Measurements from ENCODE around the gene CLDN15. TPM values are rescaled to one million over a fixed set of nuclear protein-coding genes. Genes with fewer than 3 reads are reported as not detected.

The CLDN15 gene
- total RNA-seq, 5 donors from 2014 or later (not counting 1 experiment from before 2014, with no cell fraction given): 23.1 to 47.7 (median 44.8) TPM

DNA sequence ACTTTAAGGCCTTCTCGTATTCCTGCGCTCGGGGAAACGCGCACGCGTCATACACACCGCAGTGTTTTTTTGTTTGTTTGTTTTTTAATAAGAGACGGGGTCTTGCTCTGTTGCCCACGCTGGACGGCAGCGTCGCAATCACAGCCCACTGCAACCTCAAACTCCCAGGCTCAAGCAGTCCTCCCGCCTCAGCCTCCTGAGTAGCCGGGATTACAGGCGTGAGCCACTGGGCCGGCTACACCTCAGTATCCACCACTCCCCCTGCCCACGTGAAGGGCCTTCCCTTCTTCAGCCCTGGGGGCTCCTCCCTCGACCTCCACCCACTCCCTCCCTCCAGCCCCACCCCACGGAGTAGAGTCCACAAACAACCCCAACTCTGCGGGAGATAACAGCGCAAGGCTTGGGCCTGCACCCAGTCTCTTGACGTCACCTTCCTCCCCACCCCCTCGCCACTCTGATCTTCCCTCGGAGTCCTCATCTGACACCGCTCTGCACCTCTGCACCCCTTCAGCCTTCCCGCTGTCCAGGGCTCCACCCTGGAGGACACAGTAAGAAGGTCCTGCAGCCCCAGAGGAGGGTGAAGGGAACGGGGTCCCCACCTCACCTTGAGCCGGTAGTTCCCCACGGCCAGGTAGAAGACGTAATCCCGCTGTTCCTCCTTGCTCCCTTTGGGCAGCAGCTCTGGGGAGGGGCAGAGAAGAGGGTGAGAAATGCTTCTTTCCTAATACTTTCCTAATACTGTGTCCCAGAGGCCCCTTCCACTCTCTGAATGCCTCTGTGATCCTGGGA, 2.8 kb upstream of the CLDN15 start:
- POLR2A ChIA-PET: no interaction called here
- DNase-seq (no peak), ATAC-seq (replicated peaks in 1 of 4) (no peak)
- H3K27ac Mint-ChIP-seq: no peak overlapping the region
- 94% methylated on average over 15 of the region's 32 CpGs for WGBS (ENCODE audit: insufficient coverage)
- Histone ChIP-seq H3K4me3 (ENCODE audit: control insufficient read depth in 1 of 2, extremely low read depth in 1 of 2, low read length in 1 of 2) (no peak overlapping the region), H3K9me3 (no peaks in the 10 kb centered on the region), H3K36me3 (ENCODE audit: control insufficient read depth in 2 of 2, extremely low read depth in 1 of 2, insufficient read depth in 1 of 2, low read length in 1 of 2) (peaks cover 0 to 44% of the 10 kb centered on the region in 2 donors), H3K27ac (ENCODE audit: low read length) (no peak overlapping the region), H3K27me3 (replicated peaks in 1 of 2; ENCODE audit: control insufficient read depth in 2 of 2, extremely low read depth in 1 of 2, insufficient read depth in 2 of 2, low read length in 1 of 2) (no peaks in the 10 kb centered on the region), H3K4me1 (ENCODE audit: control insufficient read depth in 1 of 2, extremely low read depth in 1 of 2, insufficient read depth in 2 of 2, low read length in 2 of 2) (peaks cover 6 to 30% of the 10 kb centered on the region in 2 experiments)
- no peaks in the 10 kb centered on the region for H3K27me3 Mint-ChIP-seq
- H3K36me3 Mint-ChIP-seq: peaks cover 7% of the 10 kb centered on the region
- H3K9me3 Mint-ChIP-seq: no peaks in the 10 kb centered on the region
- CTCF ChIA-PET: no interaction called here
- no peak overlapping the region for H3K4me3 Mint-ChIP-seq
- peaks cover 20 to 25% (median 23%) of the 10 kb centered on the region in 3 donors for H3K4me1 Mint-ChIP-seq

GRCh38 chr7:101239951-101240220, 2.3 kb upstream of the CLDN15 start:
- no peak for ATAC-seq (replicated peaks in 1 of 4)
- Mint-ChIP-seq H3K27ac (no peak overlapping the region), H3K36me3 (peaks cover 7% of the 10 kb centered on the region), H3K9me3 (no peaks in the 10 kb centered on the region), H3K4me3 (no peak overlapping the region), H3K4me1 (peaks cover 15 to 20% (median 19%) of the 10 kb centered on the region in 3 donors), H3K27me3 (no peaks in the 10 kb centered on the region)
- no peak for DNase-seq
- no peak overlapping the region for H3K4me3 ChIP-seq (ENCODE audit: control insufficient read depth in 1 of 2, extremely low read depth in 1 of 2, low read length in 1 of 2)
- H3K36me3 ChIP-seq (ENCODE audit: control insufficient read depth in 2 of 2, extremely low read depth in 1 of 2, insufficient read depth in 1 of 2, low read length in 1 of 2): peaks cover 0 to 47% of the 10 kb centered on the region in 2 donors
- ChIA-PET POLR2A (no interaction called here), CTCF (no interaction called here)
- H3K27me3 ChIP-seq (replicated peaks in 1 of 2; ENCODE audit: control insufficient read depth in 2 of 2, extremely low read depth in 1 of 2, insufficient read depth in 2 of 2, low read length in 1 of 2): no peaks in the 10 kb centered on the region
- H3K4me1 ChIP-seq (ENCODE audit: control insufficient read depth in 1 of 2, extremely low read depth in 1 of 2, insufficient read depth in 2 of 2, low read length in 2 of 2): peaks cover 6 to 25% of the 10 kb centered on the region in 2 experiments
- WGBS (ENCODE audit: insufficient coverage): 96% methylated on average over 7 of the region's 9 CpGs
- no peak overlapping the region for H3K27ac ChIP-seq (ENCODE audit: low read length)
- no peaks in the 10 kb centered on the region for H3K9me3 ChIP-seq

DNA sequence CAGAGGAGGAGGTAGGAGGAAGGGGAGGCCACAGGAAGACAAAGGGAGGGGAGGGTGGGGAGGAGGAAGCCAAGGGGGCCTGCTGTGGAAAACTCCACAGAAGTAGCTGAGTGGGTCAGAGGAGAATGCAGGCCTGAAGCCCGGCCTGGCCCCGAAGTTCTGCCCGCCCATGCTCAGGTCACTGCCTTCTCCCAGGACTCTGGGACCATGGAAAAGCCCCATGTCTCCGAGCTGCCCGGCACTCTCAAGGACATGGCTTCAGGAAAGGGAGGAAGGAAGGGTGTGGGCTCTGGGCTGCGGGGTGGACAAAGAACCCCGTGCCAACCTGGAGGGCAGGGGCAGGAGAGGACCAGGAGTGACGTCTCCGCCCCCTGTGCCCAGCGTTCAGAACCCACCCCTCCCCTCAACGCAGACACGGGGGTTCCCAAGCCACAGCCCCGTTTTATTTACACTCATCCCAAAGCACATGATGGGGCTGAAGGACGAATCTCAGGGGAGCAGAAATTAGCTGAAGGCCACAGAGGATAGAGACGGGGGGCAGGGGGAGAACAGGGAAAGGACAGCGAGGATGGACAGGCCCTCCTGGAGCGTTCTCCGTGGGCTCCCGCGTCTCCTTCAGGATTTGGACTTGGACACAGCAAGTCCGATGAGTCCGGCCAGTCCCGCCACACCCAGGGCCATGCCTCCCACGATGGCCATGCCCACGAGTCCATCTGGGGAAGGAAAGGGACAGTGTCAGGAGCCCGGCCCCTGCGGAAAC, 1.8 kb upstream of the CLDN15 start:
- H3K27me3 Mint-ChIP-seq: no peaks in the 10 kb centered on the region
- no peak overlapping the region for H3K4me3 Mint-ChIP-seq
- CTCF ChIA-PET: interaction anchor here in 1 of 2 donors (0.6 kb wide), 1 partner anchor 19 kb away, joined by 3 read pairs; no protein-coding TSS in a partner anchor
- POLR2A ChIA-PET: interaction anchor here in 1 of 2 donors (0.5 kb wide), 1 partner anchor 144 kb away, joined by 8 read pairs; no protein-coding TSS in a partner anchor
- Histone ChIP-seq H3K4me3 (ENCODE audit: control insufficient read depth in 1 of 2, extremely low read depth in 1 of 2, low read length in 1 of 2) (no peak overlapping the region), H3K27ac (ENCODE audit: low read length) (no peak overlapping the region), H3K4me1 (ENCODE audit: control insufficient read depth in 1 of 2, extremely low read depth in 1 of 2, insufficient read depth in 2 of 2, low read length in 2 of 2) (peaks cover 6 to 24% of the 10 kb centered on the region in 2 experiments), H3K27me3 (replicated peaks in 1 of 2; ENCODE audit: control insufficient read depth in 2 of 2, extremely low read depth in 1 of 2, insufficient read depth in 2 of 2, low read length in 1 of 2) (no peaks in the 10 kb centered on the region), H3K36me3 (ENCODE audit: control insufficient read depth in 2 of 2, extremely low read depth in 1 of 2, insufficient read depth in 1 of 2, low read length in 1 of 2) (peaks cover 0 to 47% of the 10 kb centered on the region in 2 donors), H3K9me3 (no peaks in the 10 kb centered on the region)
- ATAC-seq (replicated peaks in 1 of 4) (no peak), DNase-seq (no peak)
- H3K4me1 Mint-ChIP-seq: peaks cover 14 to 19% (median 19%) of the 10 kb centered on the region in 3 donors
- 89% methylated on average over 12 of the region's 27 CpGs for WGBS (ENCODE audit: insufficient coverage)
- peaks cover 7% of the 10 kb centered on the region for H3K36me3 Mint-ChIP-seq
- H3K27ac Mint-ChIP-seq: no peak overlapping the region
- H3K9me3 Mint-ChIP-seq: no peaks in the 10 kb centered on the region

DNA sequence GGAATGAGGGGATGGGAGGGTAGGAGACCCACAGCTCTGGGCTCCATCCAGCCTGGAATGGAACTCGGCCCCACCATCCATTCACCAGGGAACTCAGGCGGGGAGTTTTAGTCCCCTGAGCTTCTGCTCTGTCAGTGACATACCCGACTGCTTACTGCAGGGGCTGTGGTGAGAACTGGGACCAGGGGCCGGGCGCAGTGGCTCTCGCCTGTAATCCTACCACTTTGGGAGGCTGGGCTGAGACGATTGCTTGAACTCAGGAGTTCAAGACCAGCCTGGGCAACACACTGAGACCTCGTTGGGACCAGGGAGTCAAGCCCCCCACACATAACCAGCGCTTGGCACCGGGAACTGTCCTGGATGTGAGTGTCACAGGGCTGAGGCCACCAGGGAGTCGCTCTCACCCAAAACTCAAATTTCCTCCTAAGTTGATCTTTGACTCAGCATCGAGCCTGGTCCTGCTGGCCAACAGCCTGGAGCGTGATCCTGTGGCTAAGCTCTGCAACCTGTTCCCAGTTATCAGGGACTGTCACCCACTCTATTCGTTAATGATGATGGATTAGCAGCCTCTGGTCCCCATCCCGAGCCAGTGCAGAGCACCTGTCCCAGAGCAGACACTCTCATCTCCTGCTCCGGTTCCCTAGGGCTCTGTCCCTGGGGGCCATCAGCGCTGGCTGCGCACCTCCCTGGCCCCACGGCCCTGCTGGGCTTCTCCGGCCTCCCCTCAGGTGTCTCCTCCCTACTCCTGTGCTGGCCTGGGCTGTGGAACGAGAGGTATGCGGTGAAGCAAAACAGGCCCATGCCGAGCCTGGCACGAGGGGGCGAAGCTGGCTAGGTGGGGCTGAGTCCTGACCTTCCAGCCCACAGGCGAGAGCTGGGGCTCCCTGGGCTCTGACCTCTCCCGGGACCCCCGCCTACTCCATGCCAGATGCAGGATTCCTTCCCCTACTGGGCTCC, 902 bp upstream of the CLDN15 start:
- Histone ChIP-seq H3K27me3 (replicated peaks in 1 of 2; ENCODE audit: control insufficient read depth in 2 of 2, extremely low read depth in 1 of 2, insufficient read depth in 2 of 2, low read length in 1 of 2) (no peaks in the 10 kb centered on the region), H3K4me3 (ENCODE audit: control insufficient read depth in 1 of 2, extremely low read depth in 1 of 2, low read length in 1 of 2) (no peak overlapping the region), H3K27ac (ENCODE audit: low read length) (no peak overlapping the region), H3K4me1 (ENCODE audit: control insufficient read depth in 1 of 2, extremely low read depth in 1 of 2, insufficient read depth in 2 of 2, low read length in 2 of 2) (peaks cover 1 to 15% of the 10 kb centered on the region in 2 experiments), H3K36me3 (ENCODE audit: control insufficient read depth in 2 of 2, extremely low read depth in 1 of 2, insufficient read depth in 1 of 2, low read length in 1 of 2) (peaks cover 0 to 47% of the 10 kb centered on the region in 2 donors), H3K9me3 (no peaks in the 10 kb centered on the region)
- H3K27me3 Mint-ChIP-seq: no peaks in the 10 kb centered on the region
- ChIA-PET POLR2A (no interaction called here), CTCF (interaction anchor here (0.6 to 0.8 kb wide), 2 partner anchors 18 to 21 kb away, joined by 3 read pairs; partner anchors contain the start of gene ZNHIT1 (in 1 of the 2))
- no peak for ATAC-seq (replicated peaks in 1 of 4)
- 81% methylated on average over 20 of the region's 28 CpGs for WGBS (ENCODE audit: insufficient coverage)
- H3K36me3 Mint-ChIP-seq: peaks cover 7% of the 10 kb centered on the region
- H3K4me3 Mint-ChIP-seq: no peak overlapping the region
- no peak for DNase-seq
- peaks cover 6 to 14% (median 14%) of the 10 kb centered on the region in 3 donors for H3K4me1 Mint-ChIP-seq
- no peaks in the 10 kb centered on the region for H3K9me3 Mint-ChIP-seq
- H3K27ac Mint-ChIP-seq: no peak overlapping the region

GRCh38 chr7:101236292-101236835, 1.2 kb downstream of the CLDN15 start:
- no peaks in the 10 kb centered on the region for H3K27me3 ChIP-seq (replicated peaks in 1 of 2; ENCODE audit: control insufficient read depth in 2 of 2, extremely low read depth in 1 of 2, insufficient read depth in 2 of 2, low read length in 1 of 2)
- 85% methylated on average over 11 of the region's 21 CpGs for WGBS (ENCODE audit: insufficient coverage)
- Mint-ChIP-seq H3K9me3 (no peaks in the 10 kb centered on the region), H3K27me3 (no peaks in the 10 kb centered on the region), H3K27ac (no peak overlapping the region), H3K36me3 (peaks cover 5% of the 10 kb centered on the region), H3K4me3 (no peak overlapping the region), H3K4me1 (peaks cover 0 to 5% (median under 1%) of the 10 kb centered on the region in 3 donors)
- no peak overlapping the region for H3K27ac ChIP-seq (ENCODE audit: low read length)
- H3K9me3 ChIP-seq: no peaks in the 10 kb centered on the region
- H3K4me1 ChIP-seq (ENCODE audit: control insufficient read depth in 1 of 2, extremely low read depth in 1 of 2, insufficient read depth in 2 of 2, low read length in 2 of 2): peaks cover 0 to 9% of the 10 kb centered on the region in 2 experiments
- ChIA-PET POLR2A (no interaction called here), CTCF (interaction anchor here in 1 of 2 donors (0.8 kb wide), 1 partner anchor 18 kb away, joined by 6 read pairs; the partner anchor contains the start of genes PLOD3 and ZNHIT1)
- ATAC-seq (replicated peaks in 1 of 4): no peak
- H3K4me3 ChIP-seq (ENCODE audit: control insufficient read depth in 1 of 2, extremely low read depth in 1 of 2, low read length in 1 of 2): no peak overlapping the region
- DNase-seq: no peak
- peaks cover 0 to 45% of the 10 kb centered on the region in 2 donors for H3K36me3 ChIP-seq (ENCODE audit: control insufficient read depth in 2 of 2, extremely low read depth in 1 of 2, insufficient read depth in 1 of 2, low read length in 1 of 2)

Measured in T-cell (primary cell).